Epidermal melanocyte (primary cell): ENCODE measurements around the gene DPH7.
"Not testable (repeated sequence)": the region's sequence is repeated elsewhere in the genome, so short reads cannot be mapped to it uniquely, and the experiment has no call there.

Source experiments
- DNase-seq: peaks from one replicate; pipeline ENCODE4 v3.0.0; 2011; ENCODE audit warnings: low spot score; ENCODE audit not compliant: insufficient read length

DPH7 gene

GRCh38 chr9:137581361-137582285 is 2.9 kb upstream of the DPH7 start:
- DNase-seq, result peak; percentile 3

- DNase-seq, result peak; percentile 8
Observed at GRCh38 chr9:137580954-137581322, 2.2 kb upstream of the DPH7 start.

- peak; percentile 15 for DNase-seq
Observed at GRCh38 chr9:137580209-137580953, 1.7 kb upstream of the DPH7 start.

GRCh38 chr9:137579259-137579604 is 507 bp upstream of the DPH7 start:
- no peak for DNase-seq

- DNase-seq, result peak; percentile 12
Observed at GRCh38 chr9:137575716-137576411, 2.9 kb downstream of the DPH7 start.

GRCh38 chr9:137575364-137575715 is 3.4 kb downstream of the DPH7 start:
- DNase-seq, result no peak

- peak; percentile 8 for DNase-seq
Observed at GRCh38 chr9:137574192-137574591, 4.5 kb downstream of the DPH7 start.

- DNase-seq, result no peak
Observed at GRCh38 chr9:137570566-137570965, 8.2 kb downstream of the DPH7 start.

- no peak for DNase-seq
Observed at GRCh38 chr9:137569609-137570203, 9.0 kb downstream of the DPH7 start.

GRCh38 chr9:137568445-137568844 is 10.3 kb downstream of the DPH7 start:
- not testable (repeated sequence) for DNase-seq

GRCh38 chr9:137564817-137565411 is 13.8 kb downstream of the DPH7 start:
- no peak for DNase-seq

GRCh38 chr9:137564134-137564533 is 14.6 kb downstream of the DPH7 start:
- no peak for DNase-seq

GRCh38 chr9:137558127-137558526 is 20.6 kb downstream of the DPH7 start:
- no peak for DNase-seq

- DNase-seq, result no peak
Observed at GRCh38 chr9:137556069-137556838, 22.5 kb downstream of the DPH7 start.

- no peak for DNase-seq
Observed at GRCh38 chr9:137555179-137555578, 23.5 kb downstream of the DPH7 start.

GRCh38 chr9:137554349-137554748 is 24.4 kb downstream of the DPH7 start:
- no peak for DNase-seq

- not testable (repeated sequence) for DNase-seq
Observed at GRCh38 chr9:137553654-137554053, 25.1 kb downstream of the DPH7 start.

GRCh38 chr9:137552022-137552768 is 26.5 kb downstream of the DPH7 start:
- DNase-seq, result peak; percentile 46

GRCh38 chr9:137551264-137552021 is 27.3 kb downstream of the DPH7 start, which contains the start of gene MRPL41:
MRPL41 (plus strand) TSS chr9:137551879; CDS start chr9:137552082, 203 bp downstream.
- DNase-seq, result peak; percentile 97
